ENCODE data around the gene PACSIN2. TPM values are rescaled to one million over a fixed set of nuclear protein-coding genes. Genes with fewer than 3 reads are reported as not detected.
"Not testable (repeated sequence)": the region's sequence is repeated elsewhere in the genome, so short reads cannot be mapped to it uniquely, and the experiment has no call there.

Gene PACSIN2
- total RNA-seq, 1 donor from 2014 or later: 56.6 TPM

GRCh38 chr22:42939941-42940653, 74.9 kb downstream of the PACSIN2 start:
- TF ChIP-seq, protein P1, sequence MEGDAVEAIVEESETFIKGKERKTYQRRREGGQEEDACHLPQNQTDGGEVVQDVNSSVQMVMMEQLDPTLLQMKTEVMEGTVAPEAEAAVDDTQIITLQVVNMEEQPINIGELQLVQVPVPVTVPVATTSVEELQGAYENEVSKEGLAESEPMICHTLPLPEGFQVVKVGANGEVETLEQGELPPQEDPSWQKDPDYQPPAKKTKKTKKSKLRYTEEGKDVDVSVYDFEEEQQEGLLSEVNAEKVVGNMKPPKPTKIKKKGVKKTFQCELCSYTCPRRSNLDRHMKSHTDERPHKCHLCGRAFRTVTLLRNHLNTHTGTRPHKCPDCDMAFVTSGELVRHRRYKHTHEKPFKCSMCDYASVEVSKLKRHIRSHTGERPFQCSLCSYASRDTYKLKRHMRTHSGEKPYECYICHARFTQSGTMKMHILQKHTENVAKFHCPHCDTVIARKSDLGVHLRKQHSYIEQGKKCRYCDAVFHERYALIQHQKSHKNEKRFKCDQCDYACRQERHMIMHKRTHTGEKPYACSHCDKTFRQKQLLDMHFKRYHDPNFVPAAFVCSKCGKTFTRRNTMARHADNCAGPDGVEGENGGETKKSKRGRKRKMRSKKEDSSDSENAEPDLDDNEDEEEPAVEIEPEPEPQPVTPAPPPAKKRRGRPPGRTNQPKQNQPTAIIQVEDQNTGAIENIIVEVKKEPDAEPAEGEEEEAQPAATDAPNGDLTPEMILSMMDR (IDR thresholded peaks at IDR 0.05; ENCODE audit: unreplicated experiment): no peak
- H3K9me3 Mint-ChIP-seq: no peaks in the 10 kb centered on the region
- H3K27me3 Mint-ChIP-seq (ENCODE audit: low read depth): no peaks in the 10 kb centered on the region
- no peaks in the 10 kb centered on the region for H3K36me3 Mint-ChIP-seq
- H3K27ac Mint-ChIP-seq: peak overlapping the region; percentile 75
- no peak overlapping the region for H3K4me3 Mint-ChIP-seq
- H3K4me1 Mint-ChIP-seq: peaks cover 47% of the 10 kb centered on the region
- DNase-seq (ENCODE audit: low spot score in 2 of 2, unreplicated experiment in 2 of 2): no peak

DNA sequence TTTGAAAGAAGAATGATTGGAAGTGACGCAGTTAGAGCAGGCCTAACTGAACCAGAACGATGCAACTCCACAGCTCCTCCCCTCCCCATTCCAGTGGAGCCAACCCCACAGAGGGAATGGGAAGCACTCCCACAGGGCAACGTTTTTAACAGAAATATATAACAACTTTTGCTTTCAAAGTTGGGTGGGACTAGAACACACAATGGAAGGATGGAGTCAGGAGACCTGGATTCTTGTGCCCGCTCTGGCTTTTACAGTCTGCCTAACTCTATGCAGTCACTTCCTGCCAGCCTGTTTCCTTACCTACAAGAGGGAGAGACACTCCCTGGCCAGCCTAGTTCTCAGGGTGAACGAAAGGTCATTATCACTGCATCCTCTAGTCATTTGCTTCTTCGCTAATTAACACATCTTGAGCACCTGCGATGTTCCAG, 75.5 kb downstream of the PACSIN2 start:
- H3K27ac Mint-ChIP-seq: no peak overlapping the region
- no peaks in the 10 kb centered on the region for H3K36me3 Mint-ChIP-seq
- H3K9me3 Mint-ChIP-seq: no peaks in the 10 kb centered on the region
- H3K27me3 Mint-ChIP-seq (ENCODE audit: low read depth): no peaks in the 10 kb centered on the region
- TF ChIP-seq, protein P1 (IDR thresholded peaks at IDR 0.05; ENCODE audit: unreplicated experiment): no peak
- peaks cover 48% of the 10 kb centered on the region for H3K4me1 Mint-ChIP-seq
- no peak overlapping the region for H3K4me3 Mint-ChIP-seq
- DNase-seq (ENCODE audit: low spot score in 2 of 2, unreplicated experiment in 2 of 2): no peak

DNA sequence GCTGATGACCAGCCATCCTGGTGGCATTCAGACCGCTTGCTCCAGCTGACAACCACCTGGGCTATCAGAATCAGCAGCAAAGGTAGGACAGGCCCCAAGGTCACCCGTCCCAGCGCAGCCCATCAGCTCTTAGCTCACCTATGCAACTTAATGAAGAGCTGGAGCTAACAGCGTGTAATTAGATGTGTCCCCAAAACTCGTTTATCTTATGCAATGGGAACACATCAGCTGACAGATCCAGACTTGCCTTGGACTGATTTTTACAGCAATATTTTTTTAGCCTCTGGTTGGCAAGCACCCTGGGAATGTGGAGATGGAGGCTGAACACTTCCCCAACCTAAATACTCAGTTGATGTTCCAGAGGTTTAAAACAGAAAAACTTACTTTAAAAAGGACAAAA, 76.0 kb downstream of the PACSIN2 start:
- Mint-ChIP-seq H3K9me3 (no peaks in the 10 kb centered on the region), H3K4me3 (no peak overlapping the region), H3K27me3 (ENCODE audit: low read depth) (no peaks in the 10 kb centered on the region), H3K4me1 (peaks cover 48% of the 10 kb centered on the region), H3K36me3 (no peaks in the 10 kb centered on the region), H3K27ac (no peak overlapping the region)
- TF ChIP-seq, protein P1 (IDR thresholded peaks at IDR 0.05; ENCODE audit: unreplicated experiment): no peak
- no peak for DNase-seq (ENCODE audit: low spot score in 2 of 2, unreplicated experiment in 2 of 2)

GRCh38 chr22:42938449-42938848, 76.5 kb downstream of the PACSIN2 start:
- no peak for DNase-seq (ENCODE audit: low spot score in 2 of 2, unreplicated experiment in 2 of 2)
- no peaks in the 10 kb centered on the region for H3K27me3 Mint-ChIP-seq (ENCODE audit: low read depth)
- peak overlapping the region; percentile 35 for H3K27ac Mint-ChIP-seq
- TF ChIP-seq, protein P1 (IDR thresholded peaks at IDR 0.05; ENCODE audit: unreplicated experiment): no peak
- no peaks in the 10 kb centered on the region for H3K36me3 Mint-ChIP-seq
- H3K4me1 Mint-ChIP-seq: peaks cover 49% of the 10 kb centered on the region
- no peak overlapping the region for H3K4me3 Mint-ChIP-seq
- H3K9me3 Mint-ChIP-seq: no peaks in the 10 kb centered on the region

- no peaks in the 10 kb centered on the region for H3K9me3 Mint-ChIP-seq
- DNase-seq (ENCODE audit: low spot score in 2 of 2, unreplicated experiment in 2 of 2): no peak
Observed at GRCh38 chr22:42937164-42937843, 77.6 kb downstream of the PACSIN2 start.

DNA sequence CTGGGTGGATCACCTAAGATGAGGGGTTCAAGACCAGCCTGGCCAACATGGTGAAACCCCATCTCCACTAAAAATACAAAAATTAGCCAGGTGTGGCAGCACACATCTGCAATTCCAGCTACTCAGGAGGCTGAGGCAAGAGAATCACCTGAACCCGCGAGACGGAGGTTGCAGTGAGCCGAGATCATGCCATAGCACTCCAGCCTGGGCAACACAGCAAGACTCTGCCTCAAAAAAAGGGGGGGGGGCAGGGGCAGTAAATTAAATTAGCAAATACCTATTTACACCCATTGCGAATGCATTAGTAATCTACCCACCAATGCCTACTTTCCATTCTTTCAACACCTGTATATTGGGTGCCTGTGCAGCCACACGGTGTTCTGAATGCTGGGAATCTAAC, 78.3 kb downstream of the PACSIN2 start:
- not testable (repeated sequence) for H3K9me3 Mint-ChIP-seq; H3K36me3 Mint-ChIP-seq; H3K27me3 Mint-ChIP-seq (ENCODE audit: low read depth); H3K27ac Mint-ChIP-seq; H3K4me3 Mint-ChIP-seq; DNase-seq (ENCODE audit: low spot score in 2 of 2, unreplicated experiment in 2 of 2)
- H3K4me1 Mint-ChIP-seq: peaks cover 49% of the 10 kb centered on the region

More at GRCh38 chr22:42937164-42937843, 77.6 kb downstream of the PACSIN2 start:
- H3K4me1 Mint-ChIP-seq: peaks cover 49% of the 10 kb centered on the region
- no peak overlapping the region for H3K27ac Mint-ChIP-seq
- no peaks in the 10 kb centered on the region for H3K36me3 Mint-ChIP-seq
- TF ChIP-seq, protein P1 (IDR thresholded peaks at IDR 0.05; ENCODE audit: unreplicated experiment): no peak
- no peaks in the 10 kb centered on the region for H3K27me3 Mint-ChIP-seq (ENCODE audit: low read depth)
- H3K4me3 Mint-ChIP-seq: no peak overlapping the region

Measured in mesothelial cell of epicardium (in vitro differentiated cells).